Measurements from ENCODE around the gene ZEB2.
A peak's percentile ranks its signal among the peaks of the same experiment; 100 is the strongest.

Gene ZEB2

DNA sequence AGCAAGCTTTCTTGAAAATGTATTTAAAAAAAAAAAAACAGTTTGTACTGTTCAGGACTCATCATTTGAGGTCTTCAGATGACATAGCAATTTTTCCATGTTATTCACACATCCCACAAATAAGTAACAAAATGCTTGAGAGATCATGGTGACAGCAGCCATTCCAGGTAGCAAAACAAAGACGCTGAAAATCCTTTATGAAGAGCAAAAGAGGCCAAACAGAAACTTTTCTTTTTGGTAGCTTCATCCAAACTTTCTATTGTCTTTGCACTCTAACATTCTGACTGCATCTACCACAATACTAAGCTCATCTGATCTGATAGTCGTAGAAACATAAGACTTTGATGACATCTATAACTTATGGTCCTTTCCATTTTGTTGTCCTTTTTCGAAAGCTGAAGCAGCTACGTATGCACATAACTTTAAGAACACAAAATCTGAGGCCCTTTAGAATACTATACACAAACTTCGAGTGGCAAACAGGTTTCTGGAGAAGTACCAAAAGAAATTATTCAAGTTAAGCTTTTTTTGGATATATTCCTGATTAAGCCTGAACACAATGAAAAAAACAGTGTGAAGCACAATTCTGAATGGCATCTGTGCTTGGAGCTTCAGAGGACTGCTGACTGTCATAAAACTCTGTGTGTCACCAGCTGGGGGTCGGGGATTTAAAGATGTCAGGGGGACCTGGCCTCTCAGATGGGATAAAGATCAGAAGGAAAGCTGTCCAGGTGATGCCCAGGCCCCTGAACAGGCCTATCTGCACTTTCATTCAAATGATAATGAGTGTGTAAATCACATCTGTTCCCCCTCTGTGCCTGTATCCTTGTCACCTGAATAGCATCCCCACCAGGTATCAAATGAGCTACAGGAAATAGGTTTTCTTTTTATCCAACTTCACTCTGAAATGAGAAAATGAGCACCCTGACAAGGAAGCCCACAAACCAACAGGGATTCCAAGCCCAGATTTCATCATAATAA is 75.8 kb downstream of the ZEB2 start:
- H3K4me1 ChIP-seq (ENCODE audit: control insufficient read depth, insufficient read depth, low read length): peaks cover 34% of the 10 kb centered on the region
- 48 to 51% methylated on average over 6 of the region's 6 CpGs for WGBS, 2 experiments
- no peak overlapping the region for H3K4me3 ChIP-seq (ENCODE audit: insufficient read depth, low read depth, low read length)
- H3K9me3 ChIP-seq (ENCODE audit: control insufficient read depth, low read length): no peaks in the 10 kb centered on the region
- no peaks in the 10 kb centered on the region for H3K36me3 ChIP-seq (ENCODE audit: control insufficient read depth, insufficient read depth, low read length)
- H3K27ac ChIP-seq (ENCODE audit: insufficient read depth, low read depth, low read length, poor library complexity, severe bottlenecking): no peak overlapping the region
- H3K27me3 ChIP-seq (ENCODE audit: control insufficient read depth, insufficient read depth, low read length, poor library complexity, severe bottlenecking): no peaks in the 10 kb centered on the region

GRCh38 chr2:144441711-144442141 is 78.2 kb downstream of the ZEB2 start:
- WGBS, 2 experiments: 97 to 100% methylated on average over 1 to 2 of the region's 2 CpGs
- Histone ChIP-seq H3K4me3 (ENCODE audit: insufficient read depth, low read depth, low read length) (no peak overlapping the region), H3K9me3 (ENCODE audit: control insufficient read depth, low read length) (no peaks in the 10 kb centered on the region), H3K27ac (ENCODE audit: insufficient read depth, low read depth, low read length, poor library complexity, severe bottlenecking) (no peak overlapping the region), H3K27me3 (ENCODE audit: control insufficient read depth, insufficient read depth, low read length, poor library complexity, severe bottlenecking) (no peaks in the 10 kb centered on the region), H3K4me1 (ENCODE audit: control insufficient read depth, insufficient read depth, low read length) (peaks cover 40% of the 10 kb centered on the region), H3K36me3 (ENCODE audit: control insufficient read depth, insufficient read depth, low read length) (no peaks in the 10 kb centered on the region)

DNA sequence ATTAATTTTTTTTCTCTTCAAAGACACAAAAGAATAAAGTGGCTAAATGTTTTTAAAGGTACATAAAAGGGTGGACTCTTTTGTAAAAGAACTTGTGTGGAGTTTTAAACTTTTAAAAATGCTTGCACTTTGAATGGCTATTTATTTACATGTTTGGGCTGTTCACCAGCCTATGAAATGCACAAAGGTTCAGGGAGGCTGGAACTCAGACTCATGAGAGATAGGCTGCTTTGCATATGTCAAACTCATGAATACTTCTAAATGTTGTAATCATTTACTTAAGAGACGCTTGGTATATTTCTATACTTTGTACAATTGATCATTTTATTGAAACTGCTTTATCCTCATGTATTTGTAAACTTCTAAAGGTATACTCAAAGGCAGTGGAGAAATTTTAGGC is 79.9 kb downstream of the ZEB2 start:
- no peaks in the 10 kb centered on the region for H3K27me3 ChIP-seq (ENCODE audit: control insufficient read depth, insufficient read depth, low read length, poor library complexity, severe bottlenecking)
- H3K27ac ChIP-seq (ENCODE audit: insufficient read depth, low read depth, low read length, poor library complexity, severe bottlenecking): no peak overlapping the region
- no peaks in the 10 kb centered on the region for H3K36me3 ChIP-seq (ENCODE audit: control insufficient read depth, insufficient read depth, low read length)
- no CpG with 5 or more reads among the region's 1 CpG for WGBS, 2 experiments
- peaks cover 30% of the 10 kb centered on the region for H3K4me1 ChIP-seq (ENCODE audit: control insufficient read depth, insufficient read depth, low read length)
- no peak overlapping the region for H3K4me3 ChIP-seq (ENCODE audit: insufficient read depth, low read depth, low read length)
- H3K9me3 ChIP-seq (ENCODE audit: control insufficient read depth, low read length): no peaks in the 10 kb centered on the region

DNA sequence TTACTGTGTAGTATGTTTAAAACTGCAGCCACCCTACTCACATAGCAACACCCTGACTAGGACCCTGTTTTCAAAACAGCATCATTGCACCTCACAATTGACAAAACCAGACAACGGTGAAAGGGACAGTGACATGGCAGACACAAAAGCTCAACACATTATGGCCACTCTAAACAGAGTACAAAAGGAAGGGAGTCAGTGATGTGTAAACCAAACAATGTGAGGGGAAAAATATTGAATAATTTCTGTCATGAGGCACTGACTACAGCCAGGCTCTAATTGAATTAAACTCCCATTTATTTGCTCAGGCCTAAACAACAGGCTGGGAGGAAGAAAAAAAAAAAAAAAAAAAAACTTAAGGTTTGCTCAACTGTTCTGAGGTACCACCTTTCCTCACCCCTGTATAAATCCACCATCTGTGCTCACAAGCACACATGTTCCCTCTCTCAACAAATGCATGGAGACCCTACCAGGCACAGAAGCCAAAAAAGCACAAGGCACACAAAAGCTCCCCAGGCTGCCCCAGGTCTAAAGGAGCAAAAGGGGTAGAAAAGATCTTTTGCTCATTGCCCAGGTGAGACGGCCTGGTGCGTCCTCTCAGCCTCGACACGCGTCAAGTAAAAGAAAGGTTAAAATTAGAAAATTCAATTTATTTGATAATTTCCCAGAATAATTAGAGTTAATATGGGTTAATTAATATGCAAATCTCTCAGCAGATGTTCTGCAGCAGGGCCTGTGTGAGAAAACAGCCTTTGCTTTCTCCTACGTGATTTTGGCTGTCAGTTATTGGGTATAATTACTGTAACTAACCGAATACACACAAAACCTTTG is 80.9 kb downstream of the ZEB2 start:
- Histone ChIP-seq H3K9me3 (ENCODE audit: control insufficient read depth, low read length) (no peaks in the 10 kb centered on the region), H3K36me3 (ENCODE audit: control insufficient read depth, insufficient read depth, low read length) (no peaks in the 10 kb centered on the region), H3K27me3 (ENCODE audit: control insufficient read depth, insufficient read depth, low read length, poor library complexity, severe bottlenecking) (no peaks in the 10 kb centered on the region), H3K4me1 (ENCODE audit: control insufficient read depth, insufficient read depth, low read length) (peaks cover 20% of the 10 kb centered on the region), H3K4me3 (ENCODE audit: insufficient read depth, low read depth, low read length) (no peak overlapping the region), H3K27ac (ENCODE audit: insufficient read depth, low read depth, low read length, poor library complexity, severe bottlenecking) (peak overlapping the region; percentile 56)
- WGBS, 2 experiments: 53 to 68% methylated on average over 7 to 8 of the region's 8 CpGs

- Histone ChIP-seq H3K36me3 (ENCODE audit: control insufficient read depth, insufficient read depth, low read length) (no peaks in the 10 kb centered on the region), H3K9me3 (ENCODE audit: control insufficient read depth, low read length) (no peaks in the 10 kb centered on the region), H3K27me3 (ENCODE audit: control insufficient read depth, insufficient read depth, low read length, poor library complexity, severe bottlenecking) (no peaks in the 10 kb centered on the region), H3K4me3 (ENCODE audit: insufficient read depth, low read depth, low read length) (no peak overlapping the region), H3K27ac (ENCODE audit: insufficient read depth, low read depth, low read length, poor library complexity, severe bottlenecking) (no peak overlapping the region), H3K4me1 (ENCODE audit: control insufficient read depth, insufficient read depth, low read length) (peaks cover 25% of the 10 kb centered on the region)
- WGBS, 2 experiments: 93 to 95% methylated on average over 3 to 4 of the region's 4 CpGs
These were observed 82.3 kb downstream of the ZEB2 start for GRCh38 chr2:144437636-144438035.

DNA sequence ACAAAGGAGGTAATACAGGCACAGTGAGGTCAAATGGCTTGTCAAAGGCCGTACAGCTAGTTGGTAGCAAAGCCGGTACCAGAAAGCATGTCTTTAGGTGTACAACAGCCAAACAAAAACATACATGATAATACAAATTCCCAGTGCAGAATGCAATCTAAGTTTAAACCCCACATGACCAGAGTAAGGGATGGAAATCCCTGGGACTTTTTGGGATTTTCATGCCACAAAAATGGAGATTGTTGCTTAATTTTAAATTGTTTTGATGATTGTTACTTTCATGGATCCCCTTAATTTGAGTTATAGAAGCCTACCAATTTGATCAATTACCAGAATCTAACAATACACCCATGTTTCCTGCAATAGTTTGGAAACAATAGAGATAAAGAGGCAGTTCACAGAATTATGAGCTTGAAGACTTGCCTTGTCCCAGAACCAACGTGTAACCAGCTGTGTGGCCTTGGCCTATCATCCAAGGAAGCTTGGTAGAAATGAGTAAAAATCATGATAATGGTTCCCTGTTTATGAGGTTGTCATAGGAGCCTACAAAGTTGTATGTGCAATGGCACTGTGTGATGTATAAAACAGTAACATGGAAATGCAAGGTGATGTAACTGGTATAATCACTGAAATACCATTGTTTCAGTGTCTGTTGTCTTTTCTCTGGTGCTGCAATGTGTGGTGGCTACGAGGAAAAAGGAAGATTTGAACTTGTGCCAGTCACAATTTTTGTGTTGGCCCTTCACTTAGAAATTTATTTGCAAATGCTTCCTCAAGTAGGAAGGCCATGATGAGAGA is 85.3 kb downstream of the ZEB2 start:
- Histone ChIP-seq H3K4me3 (ENCODE audit: insufficient read depth, low read depth, low read length) (no peak overlapping the region), H3K27me3 (ENCODE audit: control insufficient read depth, insufficient read depth, low read length, poor library complexity, severe bottlenecking) (no peaks in the 10 kb centered on the region), H3K9me3 (ENCODE audit: control insufficient read depth, low read length) (no peaks in the 10 kb centered on the region), H3K27ac (ENCODE audit: insufficient read depth, low read depth, low read length, poor library complexity, severe bottlenecking) (no peak overlapping the region), H3K4me1 (ENCODE audit: control insufficient read depth, insufficient read depth, low read length) (peaks cover 27% of the 10 kb centered on the region), H3K36me3 (ENCODE audit: control insufficient read depth, insufficient read depth, low read length) (peaks cover 3% of the 10 kb centered on the region)
- WGBS, 2 experiments: 91 to 92% methylated on average over 4 of the region's 4 CpGs

GRCh38 chr2:144432921-144433320 is 87.0 kb downstream of the ZEB2 start:
- Histone ChIP-seq H3K27me3 (ENCODE audit: control insufficient read depth, insufficient read depth, low read length, poor library complexity, severe bottlenecking) (no peaks in the 10 kb centered on the region), H3K4me1 (ENCODE audit: control insufficient read depth, insufficient read depth, low read length) (peaks cover 20% of the 10 kb centered on the region), H3K9me3 (ENCODE audit: control insufficient read depth, low read length) (no peaks in the 10 kb centered on the region), H3K4me3 (ENCODE audit: insufficient read depth, low read depth, low read length) (no peak overlapping the region), H3K27ac (ENCODE audit: insufficient read depth, low read depth, low read length, poor library complexity, severe bottlenecking) (no peak overlapping the region), H3K36me3 (ENCODE audit: control insufficient read depth, insufficient read depth, low read length) (peaks cover 17% of the 10 kb centered on the region)
- WGBS, 2 experiments: 94 to 100% methylated on average over 1 of the region's 1 CpG

GRCh38 chr2:144431998-144432397 is 87.9 kb downstream of the ZEB2 start:
- Histone ChIP-seq H3K27ac (ENCODE audit: insufficient read depth, low read depth, low read length, poor library complexity, severe bottlenecking) (no peak overlapping the region), H3K4me3 (ENCODE audit: insufficient read depth, low read depth, low read length) (no peak overlapping the region), H3K36me3 (ENCODE audit: control insufficient read depth, insufficient read depth, low read length) (peaks cover 17% of the 10 kb centered on the region), H3K4me1 (ENCODE audit: control insufficient read depth, insufficient read depth, low read length) (peaks cover 20% of the 10 kb centered on the region), H3K9me3 (ENCODE audit: control insufficient read depth, low read length) (no peaks in the 10 kb centered on the region), H3K27me3 (ENCODE audit: control insufficient read depth, insufficient read depth, low read length, poor library complexity, severe bottlenecking) (no peaks in the 10 kb centered on the region)
- 83 to 94% methylated on average over 1 to 3 of the region's 3 CpGs for WGBS, 2 experiments

DNA sequence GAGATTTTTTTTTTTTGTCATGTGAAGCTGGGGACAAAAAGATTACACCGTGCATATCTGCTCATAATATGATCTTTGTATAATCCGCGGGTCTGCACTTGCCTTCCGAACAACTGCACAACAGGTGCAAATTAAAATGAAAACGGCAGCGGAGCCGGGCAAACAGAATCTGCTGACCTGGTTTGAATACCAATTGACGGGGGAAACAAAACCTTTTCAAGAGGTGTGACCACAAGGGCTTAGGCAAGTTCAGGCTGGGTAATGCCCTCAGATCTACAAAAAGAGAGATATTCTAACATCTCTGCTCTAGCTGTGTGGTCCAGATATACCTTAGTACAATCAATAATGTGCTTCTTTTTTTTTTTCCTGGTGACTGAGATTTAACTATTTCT is 88.5 kb downstream of the ZEB2 start:
- Histone ChIP-seq H3K4me3 (ENCODE audit: insufficient read depth, low read depth, low read length) (no peak overlapping the region), H3K4me1 (ENCODE audit: control insufficient read depth, insufficient read depth, low read length) (peaks cover 24% of the 10 kb centered on the region), H3K9me3 (ENCODE audit: control insufficient read depth, low read length) (no peaks in the 10 kb centered on the region), H3K36me3 (ENCODE audit: control insufficient read depth, insufficient read depth, low read length) (peaks cover 17% of the 10 kb centered on the region), H3K27ac (ENCODE audit: insufficient read depth, low read depth, low read length, poor library complexity, severe bottlenecking) (no peak overlapping the region), H3K27me3 (ENCODE audit: control insufficient read depth, insufficient read depth, low read length, poor library complexity, severe bottlenecking) (no peaks in the 10 kb centered on the region)
- 19 to 22% methylated on average over 8 of the region's 8 CpGs for WGBS, 2 experiments
